Measurements from ENCODE around the gene HS3ST4. TPM values are rescaled to one million over a fixed set of nuclear protein-coding genes. Genes with fewer than 3 reads are reported as not detected.

Gene HS3ST4
- total and polyA plus RNA-seq, 4 donors, result 4.2 to 18.3 (median 12.6) TPM

DNA sequence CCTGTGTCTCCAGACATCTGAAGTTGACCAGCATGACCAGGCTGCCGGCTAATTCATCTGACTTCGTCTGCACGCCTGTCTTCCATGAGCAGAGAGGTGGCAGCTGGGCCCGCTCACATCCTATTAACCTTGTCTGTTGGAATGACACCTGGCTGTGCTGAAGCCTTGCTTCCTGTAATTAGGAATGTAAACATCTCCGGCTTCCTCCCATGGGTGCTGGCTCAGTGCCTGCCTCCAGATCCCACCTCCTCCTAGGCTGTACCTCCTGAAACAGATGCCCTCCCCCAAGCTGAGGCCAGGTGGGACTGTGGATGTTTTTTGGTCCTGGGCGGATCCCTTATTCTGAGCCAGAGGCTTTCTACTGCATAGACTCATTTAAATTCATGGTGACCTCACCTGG lies 296.3 kb downstream of the HS3ST4 start:
- no peaks in the 10 kb centered on the region for H3K36me3 ChIP-seq (ENCODE audit: control insufficient read depth, insufficient read depth, low read length)
- no peaks in the 10 kb centered on the region for H3K9me3 ChIP-seq (ENCODE audit: control insufficient read depth, insufficient read depth, low read length)
- H3K27me3 ChIP-seq (ENCODE audit: control insufficient read depth, insufficient read depth, low read length), result no peaks in the 10 kb centered on the region
- no peak overlapping the region for H3K27ac ChIP-seq (ENCODE audit: low read depth, low read length)
- H3K4me3 ChIP-seq (ENCODE audit: low read depth, low read length), result no peak overlapping the region
- 91% methylated on average over 4 of the region's 6 CpGs for WGBS (ENCODE audit: insufficient coverage)
- H3K4me1 ChIP-seq (ENCODE audit: control insufficient read depth, insufficient read depth, low read length), result no peaks in the 10 kb centered on the region
- no peak for DNase-seq (ENCODE audit: low read depth in 4 of 6, low spot score in 6 of 6)

- Histone ChIP-seq H3K4me3 (ENCODE audit: low read depth, low read length) (no peak overlapping the region), H3K36me3 (ENCODE audit: control insufficient read depth, insufficient read depth, low read length) (no peaks in the 10 kb centered on the region), H3K27ac (ENCODE audit: low read depth, low read length) (no peak overlapping the region), H3K27me3 (ENCODE audit: control insufficient read depth, insufficient read depth, low read length) (no peaks in the 10 kb centered on the region), H3K9me3 (ENCODE audit: control insufficient read depth, insufficient read depth, low read length) (no peaks in the 10 kb centered on the region), H3K4me1 (ENCODE audit: control insufficient read depth, insufficient read depth, low read length) (no peaks in the 10 kb centered on the region)
- WGBS (ENCODE audit: insufficient coverage), result 82% methylated on average over 5 of the region's 7 CpGs
- DNase-seq (ENCODE audit: low read depth in 4 of 6, low spot score in 6 of 6), result no peak
Observed at GRCh38 chr16:25988882-25989281, 297.1 kb downstream of the HS3ST4 start.

DNA sequence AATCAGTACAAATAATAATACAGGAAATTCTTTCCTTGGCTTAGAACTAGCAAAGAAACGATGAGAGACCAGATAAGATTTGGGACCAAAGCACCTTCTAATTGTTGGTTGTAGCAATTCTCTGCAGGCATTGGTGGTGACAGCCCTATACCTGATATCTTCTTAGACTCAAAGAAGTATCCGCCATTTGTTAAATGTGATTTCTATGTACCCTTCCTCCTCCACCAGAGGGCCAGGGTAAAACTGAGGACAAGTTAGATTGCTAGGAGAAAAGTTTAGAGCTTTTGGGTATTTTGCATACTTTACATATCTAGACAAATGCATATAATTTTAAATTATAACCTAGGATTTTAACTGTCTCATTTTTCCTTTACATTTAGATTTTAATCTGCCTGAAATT lies 304.3 kb downstream of the HS3ST4 start:
- Histone ChIP-seq H3K27ac (ENCODE audit: low read depth, low read length) (no peak overlapping the region), H3K4me1 (ENCODE audit: control insufficient read depth, insufficient read depth, low read length) (no peaks in the 10 kb centered on the region), H3K9me3 (ENCODE audit: control insufficient read depth, insufficient read depth, low read length) (no peaks in the 10 kb centered on the region), H3K27me3 (ENCODE audit: control insufficient read depth, insufficient read depth, low read length) (no peaks in the 10 kb centered on the region), H3K36me3 (ENCODE audit: control insufficient read depth, insufficient read depth, low read length) (no peaks in the 10 kb centered on the region), H3K4me3 (ENCODE audit: low read depth, low read length) (no peak overlapping the region)
- DNase-seq (ENCODE audit: low read depth in 4 of 6, low spot score in 6 of 6), result no peak
- no CpG with 5 or more reads among the region's 2 CpGs for WGBS (ENCODE audit: insufficient coverage)

GRCh38 chr16:26005336-26005735 lies 313.6 kb downstream of the HS3ST4 start:
- H3K4me1 ChIP-seq (ENCODE audit: control insufficient read depth, insufficient read depth, low read length), result no peaks in the 10 kb centered on the region
- H3K27me3 ChIP-seq (ENCODE audit: control insufficient read depth, insufficient read depth, low read length), result no peaks in the 10 kb centered on the region
- no peaks in the 10 kb centered on the region for H3K9me3 ChIP-seq (ENCODE audit: control insufficient read depth, insufficient read depth, low read length)
- no peak for DNase-seq (ENCODE audit: low read depth in 4 of 6, low spot score in 6 of 6)
- WGBS (ENCODE audit: insufficient coverage), result 76% methylated on average over 4 of the region's 5 CpGs
- H3K27ac ChIP-seq (ENCODE audit: low read depth, low read length), result no peak overlapping the region
- no peaks in the 10 kb centered on the region for H3K36me3 ChIP-seq (ENCODE audit: control insufficient read depth, insufficient read depth, low read length)
- no peak overlapping the region for H3K4me3 ChIP-seq (ENCODE audit: low read depth, low read length)

DNA sequence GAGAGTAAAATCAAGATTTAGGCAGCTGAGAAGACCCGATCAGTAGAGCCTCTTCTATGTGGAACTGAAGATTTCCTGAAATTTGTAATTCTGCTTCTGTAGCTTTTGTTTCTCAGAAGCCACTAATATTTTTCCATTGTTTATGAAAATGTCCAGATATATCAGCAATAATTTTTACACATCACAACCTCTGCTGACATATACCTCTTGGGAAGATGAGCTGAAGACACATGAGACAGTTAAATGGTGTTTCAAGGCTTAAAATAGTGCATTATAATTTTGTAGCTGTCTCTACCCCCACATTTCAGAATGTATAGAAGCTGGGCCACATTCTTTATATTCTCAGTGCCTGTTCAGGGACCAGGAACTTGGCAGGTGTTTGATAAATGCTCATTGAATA lies 320.6 kb downstream of the HS3ST4 start:
- no peaks in the 10 kb centered on the region for H3K9me3 ChIP-seq (ENCODE audit: control insufficient read depth, insufficient read depth, low read length)
- H3K27ac ChIP-seq (ENCODE audit: low read depth, low read length), result no peak overlapping the region
- no peak overlapping the region for H3K4me3 ChIP-seq (ENCODE audit: low read depth, low read length)
- WGBS (ENCODE audit: insufficient coverage), result no CpG with 5 or more reads among the region's 1 CpG
- no peaks in the 10 kb centered on the region for H3K36me3 ChIP-seq (ENCODE audit: control insufficient read depth, insufficient read depth, low read length)
- H3K4me1 ChIP-seq (ENCODE audit: control insufficient read depth, insufficient read depth, low read length), result no peaks in the 10 kb centered on the region
- H3K27me3 ChIP-seq (ENCODE audit: control insufficient read depth, insufficient read depth, low read length), result no peaks in the 10 kb centered on the region
- no peak for DNase-seq (ENCODE audit: low read depth in 4 of 6, low spot score in 6 of 6)

GRCh38 chr16:26015776-26016175 lies 324.0 kb downstream of the HS3ST4 start:
- Histone ChIP-seq H3K4me3 (ENCODE audit: low read depth, low read length) (no peak overlapping the region), H3K27me3 (ENCODE audit: control insufficient read depth, insufficient read depth, low read length) (no peaks in the 10 kb centered on the region), H3K9me3 (ENCODE audit: control insufficient read depth, insufficient read depth, low read length) (no peaks in the 10 kb centered on the region), H3K4me1 (ENCODE audit: control insufficient read depth, insufficient read depth, low read length) (peaks cover 2% of the 10 kb centered on the region), H3K36me3 (ENCODE audit: control insufficient read depth, insufficient read depth, low read length) (no peaks in the 10 kb centered on the region), H3K27ac (ENCODE audit: low read depth, low read length) (no peak overlapping the region)
- DNase-seq (ENCODE audit: low read depth in 4 of 6, low spot score in 6 of 6), result no peak
- 0% methylated on average over 1 of the region's 3 CpGs for WGBS (ENCODE audit: insufficient coverage)

DNA sequence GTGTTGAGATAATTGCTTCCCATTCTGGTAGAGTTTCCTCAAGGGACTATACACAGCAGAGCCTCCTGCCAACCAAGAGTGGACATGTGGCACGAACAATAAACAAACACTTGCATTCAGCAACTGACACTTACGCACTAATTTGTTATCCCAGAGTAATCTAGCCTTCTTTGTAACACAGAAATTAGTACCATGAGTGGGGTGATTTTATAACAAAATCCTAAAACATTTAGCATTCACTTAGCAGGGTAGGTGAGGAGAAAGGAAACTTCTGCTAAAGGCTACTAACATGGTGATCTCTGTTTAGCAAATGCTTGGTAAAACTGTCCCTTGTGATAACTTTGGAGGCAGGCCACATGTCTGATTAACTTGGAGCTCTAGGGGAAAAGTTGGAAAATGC lies 325.2 kb downstream of the HS3ST4 start:
- Histone ChIP-seq H3K27ac (ENCODE audit: low read depth, low read length) (no peak overlapping the region), H3K4me1 (ENCODE audit: control insufficient read depth, insufficient read depth, low read length) (peaks cover 2% of the 10 kb centered on the region), H3K27me3 (ENCODE audit: control insufficient read depth, insufficient read depth, low read length) (no peaks in the 10 kb centered on the region), H3K9me3 (ENCODE audit: control insufficient read depth, insufficient read depth, low read length) (no peaks in the 10 kb centered on the region), H3K4me3 (ENCODE audit: low read depth, low read length) (no peak overlapping the region), H3K36me3 (ENCODE audit: control insufficient read depth, insufficient read depth, low read length) (no peaks in the 10 kb centered on the region)
- WGBS (ENCODE audit: insufficient coverage), result no CpG with 5 or more reads among the region's 2 CpGs
- DNase-seq (ENCODE audit: low read depth in 4 of 6, low spot score in 6 of 6), result no peak

GRCh38 chr16:26019381-26020242 lies 327.9 kb downstream of the HS3ST4 start:
- 47% methylated on average over 4 of the region's 12 CpGs for WGBS (ENCODE audit: insufficient coverage)
- H3K27ac ChIP-seq (ENCODE audit: low read depth, low read length), result no peak overlapping the region
- DNase-seq (ENCODE audit: low read depth in 4 of 6, low spot score in 6 of 6), result peak in 2 of 6 donors; percentile 78 to 85

DNA sequence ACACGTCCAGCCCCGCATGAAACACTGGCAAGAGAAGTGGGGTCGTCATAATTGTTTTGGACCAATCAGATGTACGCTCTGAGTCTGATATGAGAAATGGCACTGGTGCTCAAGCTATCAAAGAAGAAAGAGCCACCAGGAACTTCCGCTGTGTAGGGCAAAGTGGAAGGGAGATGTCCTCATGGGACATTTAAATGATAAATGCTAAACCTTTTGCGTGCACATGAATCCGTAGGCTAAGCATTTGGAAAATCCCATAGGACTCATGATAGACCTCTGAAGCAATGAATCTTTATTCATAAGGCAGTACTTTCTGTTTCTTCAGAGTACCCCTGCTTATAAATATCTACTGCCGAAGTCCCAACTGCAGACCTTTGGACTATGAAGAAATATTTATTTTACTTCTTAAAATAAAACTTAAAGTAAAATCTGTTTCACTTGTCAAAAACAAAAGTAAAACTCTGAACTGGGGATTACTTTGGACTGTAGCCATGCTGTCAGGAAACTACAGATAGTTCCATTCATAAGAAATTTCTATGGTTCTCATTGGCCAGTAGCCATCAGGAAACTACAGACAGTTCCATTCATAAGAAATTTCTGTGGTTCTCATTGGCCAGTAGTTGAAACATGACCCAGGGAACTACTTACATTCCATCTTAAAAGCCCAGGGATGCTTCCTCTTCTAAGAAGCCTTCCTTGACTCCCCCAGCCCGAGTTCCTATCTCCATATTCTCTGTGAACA lies 335.1 kb downstream of the HS3ST4 start:
- WGBS (ENCODE audit: insufficient coverage), result 78% methylated on average over 6 of the region's 9 CpGs
- Histone ChIP-seq H3K27me3 (ENCODE audit: control insufficient read depth, insufficient read depth, low read length) (no peaks in the 10 kb centered on the region), H3K4me1 (ENCODE audit: control insufficient read depth, insufficient read depth, low read length) (peaks cover 7% of the 10 kb centered on the region), H3K36me3 (ENCODE audit: control insufficient read depth, insufficient read depth, low read length) (no peaks in the 10 kb centered on the region), H3K9me3 (ENCODE audit: control insufficient read depth, insufficient read depth, low read length) (no peaks in the 10 kb centered on the region), H3K27ac (ENCODE audit: low read depth, low read length) (no peak overlapping the region), H3K4me3 (ENCODE audit: low read depth, low read length) (no peak overlapping the region)
- peak in 2 of 6 donors; percentile 44 to 61 for DNase-seq (ENCODE audit: low read depth in 4 of 6, low spot score in 6 of 6)

More at GRCh38 chr16:26019381-26020242, 327.9 kb downstream of the HS3ST4 start:
- peaks cover 2% of the 10 kb centered on the region for H3K4me1 ChIP-seq (ENCODE audit: control insufficient read depth, insufficient read depth, low read length)
- no peaks in the 10 kb centered on the region for H3K27me3 ChIP-seq (ENCODE audit: control insufficient read depth, insufficient read depth, low read length)
- H3K36me3 ChIP-seq (ENCODE audit: control insufficient read depth, insufficient read depth, low read length), result no peaks in the 10 kb centered on the region
- H3K9me3 ChIP-seq (ENCODE audit: control insufficient read depth, insufficient read depth, low read length), result no peaks in the 10 kb centered on the region
- no peak overlapping the region for H3K4me3 ChIP-seq (ENCODE audit: low read depth, low read length)

Data from spinal cord (tissue), 10 donors.